ENCODE measurements around the gene PRIMA1.
A peak's percentile ranks its signal among the peaks of the same experiment; 100 is the strongest.

PRIMA1 gene

GRCh38 chr14:93736378-93737014 lies 51.8 kb downstream of the PRIMA1 start:
- peak; percentile 57 for DNase-seq (ENCODE audit: low spot score)
- TF ChIP-seq CTCF (IDR thresholded peaks at IDR 0.05; ENCODE audit: extremely low read depth, insufficient read depth, missing control alignments), result peak; percentile 43
- in situ Hi-C loops (cut with MboI; ENCODE audit: low pct_unique_long_range_greater_than_20kb, low sequenced_read_pairs, unreplicated experiment), result no loop called here

- DNase-seq (ENCODE audit: low spot score), result no peak
- no peak for TF ChIP-seq CTCF (IDR thresholded peaks at IDR 0.05; ENCODE audit: extremely low read depth, insufficient read depth, missing control alignments)
- in situ Hi-C loops (cut with MboI; ENCODE audit: low pct_unique_long_range_greater_than_20kb, low sequenced_read_pairs, unreplicated experiment), result no loop called here
These were observed 53.1 kb downstream of the PRIMA1 start for GRCh38 chr14:93735206-93735605.

- peak; percentile 45 for DNase-seq (ENCODE audit: low spot score)
- in situ Hi-C loops (cut with MboI; ENCODE audit: low pct_unique_long_range_greater_than_20kb, low sequenced_read_pairs, unreplicated experiment), result no loop called here
- no peak for TF ChIP-seq CTCF (IDR thresholded peaks at IDR 0.05; ENCODE audit: extremely low read depth, insufficient read depth, missing control alignments)
These were observed 54.0 kb downstream of the PRIMA1 start for GRCh38 chr14:93734086-93734822.

- no peak for TF ChIP-seq CTCF (IDR thresholded peaks at IDR 0.05; ENCODE audit: extremely low read depth, insufficient read depth, missing control alignments)
- DNase-seq (ENCODE audit: low spot score), result no peak
- in situ Hi-C loops (cut with MboI; ENCODE audit: low pct_unique_long_range_greater_than_20kb, low sequenced_read_pairs, unreplicated experiment), result no loop called here
These were observed 54.7 kb downstream of the PRIMA1 start for GRCh38 chr14:93733631-93734030.

GRCh38 chr14:93733231-93733630 lies 55.1 kb downstream of the PRIMA1 start:
- in situ Hi-C loops (cut with MboI; ENCODE audit: low pct_unique_long_range_greater_than_20kb, low sequenced_read_pairs, unreplicated experiment), result no loop called here
- no peak for TF ChIP-seq CTCF (IDR thresholded peaks at IDR 0.05; ENCODE audit: extremely low read depth, insufficient read depth, missing control alignments)
- no peak for DNase-seq (ENCODE audit: low spot score)

GRCh38 chr14:93732524-93732923 lies 55.8 kb downstream of the PRIMA1 start:
- no peak for DNase-seq (ENCODE audit: low spot score)
- TF ChIP-seq CTCF (IDR thresholded peaks at IDR 0.05; ENCODE audit: extremely low read depth, insufficient read depth, missing control alignments), result no peak
- in situ Hi-C loops (cut with MboI; ENCODE audit: low pct_unique_long_range_greater_than_20kb, low sequenced_read_pairs, unreplicated experiment), result no loop called here
